SK-N-SH (cell line): ENCODE results near the gene ABR. TPM values are rescaled to one million over a fixed set of nuclear protein-coding genes. Genes with fewer than 3 reads are reported as not detected.

Experiments
- CTCF ChIA-PET: fragments of 300-600, 350-600 bp; formaldehyde crosslinking; extraction: SDS; loops from one replicate; lab custom pipeline; 2021; lab: Yijun Ruan, JAX
- POLR2A ChIA-PET: fragments of 350-600 bp; sonication (Branson Sonifier 250); formaldehyde crosslinking; extraction: SDS; loops from one replicate; lab custom pipeline; 2020; ENCODE audit warnings: antibody characterized with exemption, inconsistent platforms; lab: Yijun Ruan, JAX
- DNase-seq: peaks from one replicate; pipeline ENCODE4 v3.0.0; 2012
- H2AFZ ChIP-seq: fragments of 200-600 bp; sonication (generic); 2 replicates; pipeline ENCODE4 v1.8.1; 2016; ENCODE audit warnings: antibody characterized with exemption, mild to moderate bottlenecking, low read depth
- H3F3A ChIP-seq: fragments of 200-600 bp; sonication (generic); replicated peaks from 2 replicates; pipeline ENCODE3; 2016; ENCODE audit warnings: antibody characterized with exemption, mild to moderate bottlenecking; ENCODE audit not compliant: insufficient read depth
- H3K27ac ChIP-seq, 2 experiments: fragments of 200-500 bp in 1 of 2; fragments of 200-600 bp in 1 of 2; sonication (Bioruptor generic) in 1 of 2; sonication (generic), shearing (Covaris generic) in 1 of 2; 2 replicates each; pipeline versions ENCODE4 v1.5.1 to v1.6.1; 2014 to 2016; ENCODE audit warnings: low read depth in 2 of 2, inconsistent platforms in 1 of 2, low read length in 1 of 2, mild to moderate bottlenecking in 1 of 2, mixed read lengths in 1 of 2
- H3K27me3 ChIP-seq: fragments of 200-600 bp; sonication (generic), shearing (Covaris generic); 2 replicates; pipeline ENCODE4 v1.6.1; 2016; ENCODE audit warnings: mixed run types; ENCODE audit not compliant: insufficient read depth
- H3K36me3 ChIP-seq, 2 experiments: fragments of 200-500 bp in 1 of 2; fragments of 200-600 bp in 1 of 2; sonication (Bioruptor generic) in 1 of 2; sonication (generic) in 1 of 2; replicated peaks in 1 of 2; 2 replicates each; pipeline versions ENCODE3 to v1.5.1; 2014 to 2016; ENCODE audit warnings: low read length in 1 of 2, mild to moderate bottlenecking in 1 of 2; ENCODE audit not compliant: insufficient read depth in 2 of 2, control insufficient read depth in 1 of 2
- H3K4me1 ChIP-seq, 2 experiments: fragments of 200-500 bp in 1 of 2; fragments of 200-600 bp in 1 of 2; sonication (Bioruptor generic) in 1 of 2; sonication (generic), shearing (Covaris generic) in 1 of 2; 2 replicates each; pipeline versions ENCODE4 v1.5.1 to v1.6.1; 2014 to 2016; ENCODE audit warnings: low read depth in 1 of 2, low read length in 1 of 2, mixed run types in 1 of 2; ENCODE audit not compliant: insufficient read depth in 2 of 2, control insufficient read depth in 1 of 2
- H3K4me2 ChIP-seq: fragments of 200-600 bp; sonication (generic), shearing (Covaris generic); 2 replicates; pipeline ENCODE4 v1.6.1; 2017; ENCODE audit warnings: mixed run types
- H3K4me3 ChIP-seq, 2 experiments: fragments of 200-500 bp in 1 of 2; fragments of 200-600 bp in 1 of 2; sonication (Bioruptor generic) in 1 of 2; sonication (generic), shearing (Covaris generic) in 1 of 2; 2 replicates each; pipeline versions ENCODE4 v1.5.1 to v1.8.1; 2014 to 2016; ENCODE audit warnings: low read depth in 2 of 2, inconsistent platforms in 1 of 2, low read length in 1 of 2, mild to moderate bottlenecking in 1 of 2, mixed read lengths in 1 of 2, moderate library complexity in 1 of 2
- H3K79me2 ChIP-seq: fragments of 200-600 bp; sonication (generic); 2 replicates; pipeline ENCODE4 v1.8.1; 2017; ENCODE audit warnings: mild to moderate bottlenecking; ENCODE audit not compliant: insufficient read depth
- H3K9ac ChIP-seq: fragments of 200-600 bp; sonication (generic); 2 replicates; pipeline ENCODE4 v1.6.1; 2017; ENCODE audit warnings: mixed run types
- H3K9me2 ChIP-seq: fragments of 200-600 bp; sonication (generic); 2 replicates; pipeline ENCODE4 v1.6.1; 2017; ENCODE audit warnings: mixed run types
- H3K9me3 ChIP-seq: fragments of 200-600 bp; sonication (generic); 2 replicates; pipeline ENCODE4 v1.6.1; 2017; ENCODE audit warnings: mixed run types, mild to moderate bottlenecking, moderate library complexity
- H4K20me1 ChIP-seq: fragments of 200-600 bp; sonication (generic); 2 replicates; pipeline ENCODE4 v1.6.1; 2017; ENCODE audit warnings: mild to moderate bottlenecking, mixed run types; ENCODE audit not compliant: insufficient read depth
- CHD2 ChIP-seq: fragments of 150-350 bp; IDR thresholded peaks from 2 replicates; pipeline ENCODE4 v1.6.1; 2018; ENCODE audit warnings: low read length; ENCODE audit not compliant: partially characterized antibody
- FOSL2 ChIP-seq: IDR thresholded peaks from 2 replicates; pipeline ENCODE4 v1.4.0; 2012; ENCODE audit warnings: low read depth, mild to moderate bottlenecking, moderate library complexity, borderline replicate concordance
- JUND ChIP-seq: IDR thresholded peaks from 2 replicates; pipeline ENCODE4 v1.4.0; 2012
- MEF2A ChIP-seq: IDR thresholded peaks from 2 replicates; pipeline ENCODE4 v1.4.0; 2012; ENCODE audit warnings: low read depth, borderline replicate concordance
- MXI1 ChIP-seq: IDR thresholded peaks from 2 replicates; pipeline ENCODE4 v1.6.1; 2012; ENCODE audit warnings: mild to moderate bottlenecking, low read depth, low read length, improper control_type of control experiment
- NFIC ChIP-seq: IDR thresholded peaks from 2 replicates; pipeline ENCODE4 v1.4.0; 2012; ENCODE audit warnings: borderline replicate concordance
- PBX3 ChIP-seq: IDR thresholded peaks from 2 replicates; pipeline ENCODE4; 2012
- RXRA ChIP-seq: IDR thresholded peaks from 2 replicates; pipeline ENCODE4 v1.4.0; 2012; ENCODE audit warnings: low read depth, mild to moderate bottlenecking, borderline replicate concordance
- SMC3 ChIP-seq: IDR thresholded peaks from 2 replicates; pipeline ENCODE4 v1.6.1; 2012; ENCODE audit warnings: low read depth, low read length, improper control_type of control experiment
- TAF1 ChIP-seq: IDR thresholded peaks from 2 replicates; pipeline ENCODE4 v1.6.1; 2012; ENCODE audit warnings: low read depth, mild to moderate bottlenecking, low read length, moderate library complexity, borderline replicate concordance
- TCF12 ChIP-seq: IDR thresholded peaks from 2 replicates; pipeline ENCODE4 v1.4.0; 2012
- TEAD4 ChIP-seq: IDR thresholded peaks from 2 replicates; pipeline ENCODE4 v1.4.0; 2012; ENCODE audit warnings: mild to moderate bottlenecking, borderline replicate concordance; ENCODE audit not compliant: insufficient read depth
- USF2 ChIP-seq: fragments of 150-350 bp; IDR thresholded peaks from 2 replicates; pipeline ENCODE4 v1.6.1; 2017; ENCODE audit warnings: antibody characterized with exemption, low read length, low read depth, borderline replicate concordance
- WGBS: methylation state at CpG from one replicate; pipeline ENCODE4 v1.1.6; 2017; ENCODE audit warnings: low lambda C conversion rate; 5-methylcytosine and 5-hydroxymethylcytosine counted together
- polyA plus RNA-seq, 3 experiments: library from polyadenylated mRNA; depleted of rRNA; stranded (reverse); fragments of >200 nt; gene quantifications; 2 replicates each; pipeline ENCODE4 v1.2.3, GENCODE V29; 2012
- TF ChIP-seq, protein P1 (sequence below): IDR thresholded peaks from 2 replicates; pipeline ENCODE4 v1.4.0; 2012; ENCODE audit warnings: low read depth
- TF ChIP-seq, protein P2 (sequence below): fragments of 150-350 bp; IDR thresholded peaks from 2 replicates; pipeline ENCODE4 v1.6.1; 2016; ENCODE audit warnings: mild to moderate bottlenecking, low read depth, low read length

ABR gene
- polyA plus RNA-seq, 1 of the 3 experiments (the other 2 are of a cell fraction): 117 TPM

- Histone ChIP-seq H3K36me3 (no peaks in the 10 kb centered on the region), H3K79me2 (no peaks in the 10 kb centered on the region), H3K9ac (no peak overlapping the region), H2AFZ (no peak overlapping the region), H3K4me3 (no peak overlapping the region), H3K27ac (no peak overlapping the region), H4K20me1 (no peaks in the 10 kb centered on the region), H3K9me2 (no peaks in the 10 kb centered on the region), H3K4me2 (no peak overlapping the region), H3K4me1 (no peaks in the 10 kb centered on the region; a peak in 1 of 4 replicates), H3F3A (no peaks in the 10 kb centered on the region), H3K27me3 (peaks cover 43% of the 10 kb centered on the region), H3K9me3 (no peaks in the 10 kb centered on the region)
- WGBS: 67% methylated on average over 14 of the region's 14 CpGs
- TF ChIP-seq PBX3 (no peak), FOSL2 (no peak), TCF12 (no peak), RXRA (no peak), CHD2 (no peak), TEAD4 (no peak)
- TF ChIP-seq, protein P1, sequence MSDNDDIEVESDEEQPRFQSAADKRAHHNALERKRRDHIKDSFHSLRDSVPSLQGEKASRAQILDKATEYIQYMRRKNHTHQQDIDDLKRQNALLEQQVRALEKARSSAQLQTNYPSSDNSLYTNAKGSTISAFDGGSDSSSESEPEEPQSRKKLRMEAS: no peak
- no peak for DNase-seq
- ChIA-PET POLR2A (no interaction called here), CTCF (no interaction called here)
These were observed 43.9 kb upstream of the ABR start for GRCh38 chr17:1223662-1224061.

GRCh38 chr17:1222321-1222720 lies 42.5 kb upstream of the ABR start:
- POLR2A ChIA-PET: no interaction called here
- CTCF ChIA-PET: interaction anchor here (1.6 kb wide), 1 partner anchor 100 kb away, joined by 3 read pairs; no protein-coding TSS in a partner anchor
- H3K79me2 ChIP-seq: no peaks in the 10 kb centered on the region

More at GRCh38 chr17:1222321-1222720, 42.5 kb upstream of the ABR start:
- no peak for TF ChIP-seq JUND
- no peak for TF ChIP-seq CHD2
- no peak for TF ChIP-seq MEF2A
- TF ChIP-seq, protein P2, sequence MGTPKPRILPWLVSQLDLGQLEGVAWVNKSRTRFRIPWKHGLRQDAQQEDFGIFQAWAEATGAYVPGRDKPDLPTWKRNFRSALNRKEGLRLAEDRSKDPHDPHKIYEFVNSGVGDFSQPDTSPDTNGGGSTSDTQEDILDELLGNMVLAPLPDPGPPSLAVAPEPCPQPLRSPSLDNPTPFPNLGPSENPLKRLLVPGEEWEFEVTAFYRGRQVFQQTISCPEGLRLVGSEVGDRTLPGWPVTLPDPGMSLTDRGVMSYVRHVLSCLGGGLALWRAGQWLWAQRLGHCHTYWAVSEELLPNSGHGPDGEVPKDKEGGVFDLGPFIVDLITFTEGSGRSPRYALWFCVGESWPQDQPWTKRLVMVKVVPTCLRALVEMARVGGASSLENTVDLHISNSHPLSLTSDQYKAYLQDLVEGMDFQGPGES: no peak
- TF ChIP-seq USF2: no peak
- no peak for TF ChIP-seq NFIC
- no peak for TF ChIP-seq TAF1
- TF ChIP-seq SMC3: no peak
- TF ChIP-seq MXI1: no peak
- Histone ChIP-seq H3K4me2 (no peak overlapping the region), H4K20me1 (no peaks in the 10 kb centered on the region), H3K4me3 (no peak overlapping the region), H3K9me3 (no peaks in the 10 kb centered on the region), H3K4me1 (no peaks in the 10 kb centered on the region), H3F3A (no peaks in the 10 kb centered on the region), H3K27me3 (peaks cover 36% of the 10 kb centered on the region; the same call in 1 of the 2 replicates), H3K9ac (no peak overlapping the region), H3K9me2 (no peaks in the 10 kb centered on the region), H3K27ac (no peak overlapping the region), H3K36me3 (no peaks in the 10 kb centered on the region), H2AFZ (no peak overlapping the region)
- DNase-seq: no peak
- 76% methylated on average over 8 of the region's 8 CpGs for WGBS
